Mucosa of stomach (tissue), 1 donor: Measurements from ENCODE around the gene RFNG.
A peak's percentile ranks its signal among the peaks of the same experiment; 100 is the strongest.

Experiments used
- H3K27me3 ChIP-seq: one replicate; pipeline ENCODE4 v1.7.0; 2013; ENCODE audit warnings: mild to moderate bottlenecking, low read length; ENCODE audit not compliant: control insufficient read depth, insufficient read depth
- H3K36me3 ChIP-seq: one replicate; pipeline ENCODE4 v1.7.0; 2013; ENCODE audit warnings: low read length; ENCODE audit not compliant: control insufficient read depth, insufficient read depth
- H3K4me1 ChIP-seq: one replicate; pipeline ENCODE4 v1.7.0; 2013; ENCODE audit warnings: mild to moderate bottlenecking, low read length; ENCODE audit not compliant: control insufficient read depth, insufficient read depth
- H3K4me3 ChIP-seq: one replicate; pipeline ENCODE4 v1.7.0; 2013; ENCODE audit warnings: low read length
- H3K9ac ChIP-seq: one replicate; pipeline ENCODE4 v1.7.0; 2013; ENCODE audit warnings: mild to moderate bottlenecking, low read length, moderate library complexity
- H3K9me3 ChIP-seq: one replicate; pipeline ENCODE4 v1.7.0; 2013; ENCODE audit warnings: mild to moderate bottlenecking, low read length, moderate library complexity; ENCODE audit not compliant: control insufficient read depth
- donor health status: Pancreatic carcinoma.

Gene RFNG

GRCh38 chr17:82051776-82052637 is at the start of gene RFNG, which contains the start of gene GPS1:
TSS of gene RFNG (minus strand) at chr17:82051811. CDS start at chr17:82051766, 45 bp downstream.
TSS of gene GPS1 (plus strand) at chr17:82051898. CDS start at chr17:82051932, 34 bp downstream.
- H3K9ac ChIP-seq = peak within 1 kb of the TSS; percentile 74
- peaks cover 23% of the 10 kb centered on the region for H3K4me1 ChIP-seq
- H3K9me3 ChIP-seq = no peaks in the 10 kb centered on the region
- H3K36me3 ChIP-seq = peaks cover 7% of the 10 kb centered on the region
- no peaks in the 10 kb centered on the region for H3K27me3 ChIP-seq
- peak within 1 kb of the TSS; percentile 50 for H3K4me3 ChIP-seq

GRCh38 chr17:82101301-82101715 is 49.7 kb upstream of the RFNG start:
- H3K9ac ChIP-seq = no peak overlapping the region
- no peak overlapping the region for H3K4me3 ChIP-seq
- no peaks in the 10 kb centered on the region for H3K36me3 ChIP-seq
- H3K4me1 ChIP-seq = peaks cover 67% of the 10 kb centered on the region
- H3K27me3 ChIP-seq = no peaks in the 10 kb centered on the region
- H3K9me3 ChIP-seq = no peaks in the 10 kb centered on the region

- Histone ChIP-seq H3K9ac (no peak overlapping the region), H3K4me3 (no peak overlapping the region), H3K4me1 (peaks cover 67% of the 10 kb centered on the region), H3K9me3 (no peaks in the 10 kb centered on the region), H3K27me3 (no peaks in the 10 kb centered on the region), H3K36me3 (no peaks in the 10 kb centered on the region)
Observed at GRCh38 chr17:82100502-82101298, 49.1 kb upstream of the RFNG start.

- H3K9ac ChIP-seq = peak overlapping the region; percentile 70
- H3K4me3 ChIP-seq = peak overlapping the region; percentile 14
- no peaks in the 10 kb centered on the region for H3K36me3 ChIP-seq
- no peaks in the 10 kb centered on the region for H3K9me3 ChIP-seq
- H3K27me3 ChIP-seq = no peaks in the 10 kb centered on the region
- peaks cover 58% of the 10 kb centered on the region for H3K4me1 ChIP-seq
Observed at GRCh38 chr17:82098939-82099763, 47.5 kb upstream of the RFNG start.

GRCh38 chr17:82098169-82098938 is 46.7 kb upstream of the RFNG start, which contains the start of gene FASN:
TSS of gene FASN (minus strand) at chr17:82098236. CDS start at chr17:82096445, 1,791 bp downstream.
- Histone ChIP-seq H3K4me3 (peak within 1 kb of the TSS; percentile 18), H3K9ac (peak within 1 kb of the TSS; percentile 74), H3K27me3 (no peaks in the 10 kb centered on the region), H3K9me3 (no peaks in the 10 kb centered on the region), H3K36me3 (peaks cover under 1% of the 10 kb centered on the region), H3K4me1 (peaks cover 50% of the 10 kb centered on the region)

GRCh38 chr17:82097919-82098168 is 46.2 kb upstream of the RFNG start:
- Histone ChIP-seq H3K36me3 (peaks cover 5% of the 10 kb centered on the region), H3K4me3 (peak overlapping the region; percentile 18), H3K27me3 (no peaks in the 10 kb centered on the region), H3K4me1 (peaks cover 47% of the 10 kb centered on the region), H3K9me3 (no peaks in the 10 kb centered on the region), H3K9ac (peak overlapping the region; percentile 74)

GRCh38 chr17:82097184-82097918 is 45.7 kb upstream of the RFNG start:
- no peaks in the 10 kb centered on the region for H3K9me3 ChIP-seq
- no peaks in the 10 kb centered on the region for H3K27me3 ChIP-seq
- H3K4me3 ChIP-seq = peak overlapping the region; percentile 18
- H3K36me3 ChIP-seq = peaks cover 5% of the 10 kb centered on the region
- H3K9ac ChIP-seq = peak overlapping the region; percentile 74
- peaks cover 47% of the 10 kb centered on the region for H3K4me1 ChIP-seq

- peaks cover 45% of the 10 kb centered on the region for H3K4me1 ChIP-seq
- H3K27me3 ChIP-seq = no peaks in the 10 kb centered on the region
- peak overlapping the region; percentile 74 for H3K9ac ChIP-seq
- no peaks in the 10 kb centered on the region for H3K9me3 ChIP-seq
- peaks cover 5% of the 10 kb centered on the region for H3K36me3 ChIP-seq
- H3K4me3 ChIP-seq = peak overlapping the region; percentile 18
Observed at GRCh38 chr17:82096709-82097183, 45.1 kb upstream of the RFNG start.

- Histone ChIP-seq H3K4me3 (no peak overlapping the region), H3K27me3 (no peaks in the 10 kb centered on the region), H3K9ac (peak overlapping the region; percentile 74), H3K36me3 (peaks cover 6% of the 10 kb centered on the region), H3K9me3 (no peaks in the 10 kb centered on the region), H3K4me1 (peaks cover 38% of the 10 kb centered on the region)
Observed at GRCh38 chr17:82095777-82096708, 44.4 kb upstream of the RFNG start.
